GM13976 (cell line): Measurements from ENCODE around the gene CXorf58.

Source experiments
- DNase-seq: peaks from one replicate; pipeline ENCODE4 v3.0.0; 2012; ENCODE audit warnings: low spot score
- in situ Hi-C: fragments of 300-500 bp; cut with MboI; formaldehyde crosslinking; loops from one replicate; pipeline ENCODE4 v1.12.0; 2022; ENCODE audit warnings: low sequenced_read_pairs, mixed read lengths, inconsistent platforms; ENCODE audit not compliant: unreplicated experiment
- TF ChIP-seq, protein P1 (sequence below): IDR thresholded peaks from 2 replicates; pipeline ENCODE4 v1.5.1; 2012; ENCODE audit warnings: borderline replicate concordance, mild to moderate bottlenecking; ENCODE audit not compliant: insufficient read depth; ENCODE audit errors: extremely low read depth, missing control alignments, control extremely low read depth

Gene CXorf58

DNA sequence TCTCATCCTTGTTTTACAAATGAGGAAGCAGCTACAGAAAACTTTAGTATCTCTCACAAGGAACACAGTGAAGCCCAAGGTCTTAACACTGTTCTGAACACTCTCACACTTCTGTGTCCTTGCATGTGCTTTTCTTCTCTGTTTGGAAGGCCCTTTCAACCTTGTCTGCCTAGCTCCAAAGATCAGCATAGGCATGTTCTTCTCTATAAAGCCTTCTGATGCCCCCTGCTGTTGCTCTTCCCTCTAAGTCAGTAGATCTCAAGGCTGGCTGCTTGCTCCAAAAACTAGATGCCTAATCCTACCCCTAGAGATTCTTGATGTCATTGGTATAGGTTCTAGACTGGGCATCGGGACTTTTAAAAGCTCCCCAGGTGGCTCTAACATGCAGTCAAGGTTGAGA lies 6.0 kb upstream of the CXorf58 start:
- DNase-seq = peak; percentile 60
- in situ Hi-C loops = loop anchor here (5.0 to 25.0 kb wide), 3 partner anchors 127 to 335 kb away; no protein-coding TSS in a partner anchor

DNA sequence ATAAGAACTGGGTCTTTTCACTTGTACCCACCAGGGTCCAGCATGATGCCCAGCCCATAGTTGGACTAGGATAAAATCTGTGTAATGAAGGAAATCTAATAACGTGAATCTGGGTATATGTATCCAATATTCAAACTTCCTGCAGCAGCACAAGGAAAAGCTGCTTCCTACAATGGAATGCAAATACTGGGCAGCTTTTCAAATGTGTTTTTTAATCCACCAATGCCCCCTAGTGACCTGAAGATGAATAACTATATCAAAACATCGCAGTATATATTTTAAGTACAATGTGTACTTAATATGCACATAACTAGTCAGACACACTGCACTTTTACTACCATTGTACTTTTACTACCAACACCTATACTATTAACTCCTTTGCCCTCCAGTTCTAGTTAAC lies 5.4 kb upstream of the CXorf58 start:
- in situ Hi-C loops = loop anchor here (5.0 to 25.0 kb wide), 3 partner anchors 128 to 335 kb away; no protein-coding TSS in a partner anchor

More for the DNA sequence above, 6.0 kb upstream of the CXorf58 start:
- TF ChIP-seq, protein P1, sequence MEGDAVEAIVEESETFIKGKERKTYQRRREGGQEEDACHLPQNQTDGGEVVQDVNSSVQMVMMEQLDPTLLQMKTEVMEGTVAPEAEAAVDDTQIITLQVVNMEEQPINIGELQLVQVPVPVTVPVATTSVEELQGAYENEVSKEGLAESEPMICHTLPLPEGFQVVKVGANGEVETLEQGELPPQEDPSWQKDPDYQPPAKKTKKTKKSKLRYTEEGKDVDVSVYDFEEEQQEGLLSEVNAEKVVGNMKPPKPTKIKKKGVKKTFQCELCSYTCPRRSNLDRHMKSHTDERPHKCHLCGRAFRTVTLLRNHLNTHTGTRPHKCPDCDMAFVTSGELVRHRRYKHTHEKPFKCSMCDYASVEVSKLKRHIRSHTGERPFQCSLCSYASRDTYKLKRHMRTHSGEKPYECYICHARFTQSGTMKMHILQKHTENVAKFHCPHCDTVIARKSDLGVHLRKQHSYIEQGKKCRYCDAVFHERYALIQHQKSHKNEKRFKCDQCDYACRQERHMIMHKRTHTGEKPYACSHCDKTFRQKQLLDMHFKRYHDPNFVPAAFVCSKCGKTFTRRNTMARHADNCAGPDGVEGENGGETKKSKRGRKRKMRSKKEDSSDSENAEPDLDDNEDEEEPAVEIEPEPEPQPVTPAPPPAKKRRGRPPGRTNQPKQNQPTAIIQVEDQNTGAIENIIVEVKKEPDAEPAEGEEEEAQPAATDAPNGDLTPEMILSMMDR = peak; percentile 24

DNA sequence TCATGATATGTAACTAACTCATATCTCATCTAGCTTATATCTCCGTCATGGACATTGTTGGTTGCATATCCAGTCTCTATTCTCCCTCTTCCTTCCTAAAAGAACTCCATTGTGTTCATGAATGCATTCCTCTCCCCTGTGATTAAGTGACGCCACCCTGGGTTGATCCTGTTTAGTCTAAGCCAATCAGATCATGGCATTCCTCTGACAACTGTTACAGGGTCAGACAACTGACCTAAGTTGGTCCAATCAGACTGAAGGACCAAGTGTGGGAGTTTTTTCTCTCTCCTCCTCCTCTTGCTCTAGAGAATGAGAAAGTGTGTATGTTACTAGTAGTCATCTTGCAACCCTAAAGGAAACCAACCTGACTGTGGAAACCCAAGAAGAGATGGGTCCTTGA lies 3.7 kb upstream of the CXorf58 start:
- DNase-seq = no peak
- TF ChIP-seq, protein P1 = no peak
- in situ Hi-C loops = loop anchor here (5.0 to 25.0 kb wide), 3 partner anchors 129 to 333 kb away; no protein-coding TSS in a partner anchor

More for the DNA sequence above, 5.4 kb upstream of the CXorf58 start:
- TF ChIP-seq, protein P1 = peak; percentile 3
- peak; percentile 27 for DNase-seq

DNA sequence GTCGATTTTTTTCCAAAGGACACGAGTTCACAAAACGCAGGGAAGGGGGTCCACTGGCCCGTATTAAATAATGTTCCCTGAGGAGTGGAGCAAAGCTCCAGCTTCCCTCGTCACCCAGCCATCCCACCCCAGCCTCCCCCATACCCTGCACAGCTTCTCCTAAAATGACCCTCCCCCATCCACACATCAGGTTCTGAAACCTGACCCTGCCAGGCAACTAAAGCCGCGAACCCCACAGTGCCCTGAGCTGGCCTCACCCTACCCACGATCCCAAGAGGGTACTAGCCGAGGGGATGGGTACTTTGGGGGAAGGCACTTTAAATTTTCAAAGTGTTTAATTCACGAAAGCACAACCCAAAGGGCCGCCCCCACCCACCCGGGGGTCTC lies 702 bp upstream of the CXorf58 start:
- DNase-seq = no peak
- in situ Hi-C loops = loop anchor here (10.0 to 25.0 kb wide), 2 partner anchors 132 to 330 kb away; no protein-coding TSS in a partner anchor
- TF ChIP-seq, protein P1 = no peak

DNA sequence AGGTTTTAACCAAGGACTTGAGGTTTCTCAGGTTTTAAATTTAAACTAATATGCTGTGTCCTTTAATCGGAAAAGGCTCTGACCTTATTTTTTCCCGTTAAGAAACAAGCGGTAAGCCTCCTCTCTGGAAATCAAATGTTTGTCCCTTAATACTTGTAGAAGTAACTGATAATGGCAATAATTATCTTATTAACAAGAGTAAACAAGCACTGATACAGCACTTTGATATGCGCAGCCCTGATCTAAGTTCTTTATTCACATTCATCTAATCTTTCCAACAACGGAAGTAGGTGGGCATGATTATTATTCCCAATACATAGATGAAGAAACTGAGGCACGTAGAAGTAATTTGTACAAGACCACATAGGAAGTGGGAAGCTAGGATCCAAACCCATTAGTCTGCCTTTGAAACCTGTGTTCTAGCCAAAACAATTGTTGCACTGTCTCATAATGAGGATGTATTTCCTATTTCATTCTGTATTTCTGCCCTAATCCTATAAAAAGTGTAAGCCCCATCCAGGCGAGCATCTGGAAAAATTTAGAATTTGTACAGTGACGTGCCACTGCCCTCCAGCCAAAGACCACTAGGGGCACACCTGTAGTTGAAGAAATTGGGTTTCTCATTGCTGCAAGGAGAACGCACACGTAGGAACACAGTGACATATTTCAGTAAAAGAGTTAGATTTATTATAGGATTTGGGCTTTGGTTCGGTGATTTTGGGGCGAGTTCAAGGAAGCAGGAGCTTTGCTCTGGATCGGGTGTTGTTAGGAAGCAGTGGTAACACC lies 606 bp downstream of the CXorf58 start:
- no peak for DNase-seq
- in situ Hi-C loops = loop anchor here (10.0 to 25.0 kb wide), 2 partner anchors 134 to 329 kb away; no protein-coding TSS in a partner anchor
- TF ChIP-seq, protein P1 = peak; percentile 22

DNA sequence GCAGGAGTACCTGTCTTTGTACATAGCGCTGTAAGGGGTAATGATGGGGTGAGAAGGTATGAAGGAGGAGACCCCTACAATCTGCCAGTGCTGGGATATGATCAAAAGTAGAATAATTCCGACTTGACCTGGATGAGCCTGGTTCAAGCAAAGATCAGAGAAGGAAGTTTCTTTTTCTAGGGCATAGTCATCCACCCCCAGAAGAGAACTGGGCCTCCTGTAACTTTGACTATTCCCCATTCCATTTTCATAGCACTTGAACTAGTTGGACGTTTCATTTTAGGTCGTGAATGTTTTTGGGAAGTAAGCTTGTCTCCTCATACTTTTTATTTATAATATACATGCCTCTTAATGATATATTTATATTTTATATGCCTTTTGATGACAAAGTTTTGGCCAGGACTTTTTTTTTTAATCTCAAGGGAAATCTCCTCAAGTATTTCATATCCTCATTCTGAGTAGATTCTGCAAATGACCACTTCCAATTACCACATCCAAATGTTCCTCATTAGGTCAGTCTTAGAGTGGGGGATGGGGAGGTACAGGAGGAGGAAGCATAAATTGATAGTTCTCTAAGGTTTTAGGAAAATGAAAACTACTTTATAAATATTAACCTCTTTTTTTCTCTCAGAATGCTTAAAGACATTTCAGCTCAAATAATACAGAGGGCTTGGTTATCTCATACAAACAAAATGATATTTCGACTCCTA lies 3.5 kb downstream of the CXorf58 start:
- TF ChIP-seq, protein P1 = no peak
- DNase-seq = no peak
- in situ Hi-C loops = loop anchor here (25.0 kb wide), 1 partner anchor 326 kb away; no protein-coding TSS in a partner anchor
